ENCODE measurements around the gene TNPO1. TPM values are rescaled to one million over a fixed set of nuclear protein-coding genes. Genes with fewer than 3 reads are reported as not detected.

The TNPO1 gene
- total and polyA plus RNA-seq, 9 of the 15 experiments (the other 6 are each of a cell fraction or from before 2014, with no cell fraction given) = 20.8 to 176 (median 97.9) TPM

DNA sequence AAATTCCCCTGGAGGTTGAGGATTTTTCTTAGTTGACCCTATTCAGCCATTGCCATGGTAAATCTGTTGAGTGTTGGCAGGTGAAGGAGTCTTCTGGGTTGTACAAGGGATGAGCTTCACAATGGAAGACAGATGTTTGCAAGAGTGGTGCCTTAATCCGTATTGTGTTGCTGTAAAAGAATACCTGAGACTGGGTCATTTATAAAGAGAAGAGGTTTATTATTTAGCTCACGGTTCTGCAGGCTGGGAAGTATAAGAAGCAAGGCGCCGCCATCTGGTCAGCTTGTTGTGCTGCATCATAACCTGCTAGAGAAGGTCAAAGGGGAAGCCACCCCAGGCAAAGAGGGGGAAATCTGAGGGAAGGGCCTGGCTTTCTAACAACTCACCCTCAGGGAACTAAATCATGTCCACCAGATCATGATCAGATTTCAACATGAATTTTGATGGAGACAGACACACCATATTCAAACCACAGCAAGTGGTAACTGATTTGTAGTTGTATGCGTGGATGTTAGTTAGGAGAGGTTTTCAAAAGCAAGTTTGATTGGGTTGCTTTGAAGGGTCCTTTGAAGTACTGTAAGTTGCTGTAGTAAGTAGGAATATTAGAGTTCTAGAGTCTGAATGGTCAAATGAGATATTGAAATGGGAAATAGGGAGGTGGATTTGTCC, 2.5 kb downstream of the TNPO1 start (continued):
- TF ChIP-seq, protein P1, sequence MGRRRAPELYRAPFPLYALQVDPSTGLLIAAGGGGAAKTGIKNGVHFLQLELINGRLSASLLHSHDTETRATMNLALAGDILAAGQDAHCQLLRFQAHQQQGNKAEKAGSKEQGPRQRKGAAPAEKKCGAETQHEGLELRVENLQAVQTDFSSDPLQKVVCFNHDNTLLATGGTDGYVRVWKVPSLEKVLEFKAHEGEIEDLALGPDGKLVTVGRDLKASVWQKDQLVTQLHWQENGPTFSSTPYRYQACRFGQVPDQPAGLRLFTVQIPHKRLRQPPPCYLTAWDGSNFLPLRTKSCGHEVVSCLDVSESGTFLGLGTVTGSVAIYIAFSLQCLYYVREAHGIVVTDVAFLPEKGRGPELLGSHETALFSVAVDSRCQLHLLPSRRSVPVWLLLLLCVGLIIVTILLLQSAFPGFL (CRISPR knock-in tag; IDR thresholded peaks at IDR 0.05) = 0 out of 2 replicates have a peak, but pooled peaks have one; percentile 45
- TF ChIP-seq, protein P2, sequence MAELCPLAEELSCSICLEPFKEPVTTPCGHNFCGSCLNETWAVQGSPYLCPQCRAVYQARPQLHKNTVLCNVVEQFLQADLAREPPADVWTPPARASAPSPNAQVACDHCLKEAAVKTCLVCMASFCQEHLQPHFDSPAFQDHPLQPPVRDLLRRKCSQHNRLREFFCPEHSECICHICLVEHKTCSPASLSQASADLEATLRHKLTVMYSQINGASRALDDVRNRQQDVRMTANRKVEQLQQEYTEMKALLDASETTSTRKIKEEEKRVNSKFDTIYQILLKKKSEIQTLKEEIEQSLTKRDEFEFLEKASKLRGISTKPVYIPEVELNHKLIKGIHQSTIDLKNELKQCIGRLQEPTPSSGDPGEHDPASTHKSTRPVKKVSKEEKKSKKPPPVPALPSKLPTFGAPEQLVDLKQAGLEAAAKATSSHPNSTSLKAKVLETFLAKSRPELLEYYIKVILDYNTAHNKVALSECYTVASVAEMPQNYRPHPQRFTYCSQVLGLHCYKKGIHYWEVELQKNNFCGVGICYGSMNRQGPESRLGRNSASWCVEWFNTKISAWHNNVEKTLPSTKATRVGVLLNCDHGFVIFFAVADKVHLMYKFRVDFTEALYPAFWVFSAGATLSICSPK (IDR thresholded peaks at IDR 0.05; ENCODE audit: borderline replicate concordance) = no peak
- no peak for TF ChIP-seq ZNF140 (CRISPR knock-in tag; IDR thresholded peaks at IDR 0.05)
- TF ChIP-seq, protein P3, sequence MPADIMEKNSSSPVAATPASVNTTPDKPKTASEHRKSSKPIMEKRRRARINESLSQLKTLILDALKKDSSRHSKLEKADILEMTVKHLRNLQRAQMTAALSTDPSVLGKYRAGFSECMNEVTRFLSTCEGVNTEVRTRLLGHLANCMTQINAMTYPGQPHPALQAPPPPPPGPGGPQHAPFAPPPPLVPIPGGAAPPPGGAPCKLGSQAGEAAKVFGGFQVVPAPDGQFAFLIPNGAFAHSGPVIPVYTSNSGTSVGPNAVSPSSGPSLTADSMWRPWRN (IDR thresholded peaks at IDR 0.05; ENCODE audit: low read depth) = no peak
- no peak for TF ChIP-seq ETS2 (tag; IDR thresholded peaks at IDR 0.05; ENCODE audit: borderline replicate concordance, poor library complexity, severe bottlenecking)
- TF ChIP-seq, protein P4, sequence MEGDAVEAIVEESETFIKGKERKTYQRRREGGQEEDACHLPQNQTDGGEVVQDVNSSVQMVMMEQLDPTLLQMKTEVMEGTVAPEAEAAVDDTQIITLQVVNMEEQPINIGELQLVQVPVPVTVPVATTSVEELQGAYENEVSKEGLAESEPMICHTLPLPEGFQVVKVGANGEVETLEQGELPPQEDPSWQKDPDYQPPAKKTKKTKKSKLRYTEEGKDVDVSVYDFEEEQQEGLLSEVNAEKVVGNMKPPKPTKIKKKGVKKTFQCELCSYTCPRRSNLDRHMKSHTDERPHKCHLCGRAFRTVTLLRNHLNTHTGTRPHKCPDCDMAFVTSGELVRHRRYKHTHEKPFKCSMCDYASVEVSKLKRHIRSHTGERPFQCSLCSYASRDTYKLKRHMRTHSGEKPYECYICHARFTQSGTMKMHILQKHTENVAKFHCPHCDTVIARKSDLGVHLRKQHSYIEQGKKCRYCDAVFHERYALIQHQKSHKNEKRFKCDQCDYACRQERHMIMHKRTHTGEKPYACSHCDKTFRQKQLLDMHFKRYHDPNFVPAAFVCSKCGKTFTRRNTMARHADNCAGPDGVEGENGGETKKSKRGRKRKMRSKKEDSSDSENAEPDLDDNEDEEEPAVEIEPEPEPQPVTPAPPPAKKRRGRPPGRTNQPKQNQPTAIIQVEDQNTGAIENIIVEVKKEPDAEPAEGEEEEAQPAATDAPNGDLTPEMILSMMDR (IDR thresholded peaks at IDR 0.05 in 2 of 3, conservative IDR thresholded peaks at IDR 0.05 in 1 of 3; ENCODE audit: insufficient read depth in 2 of 3, low read depth in 1 of 3, low read length in 3 of 3) = peak; percentile 67 to 86 (median 78)
- TF ChIP-seq CREB1 (IDR thresholded peaks at IDR 0.05) = no peak
- 0 out of 2 replicates have a peak, but pooled peaks have one; percentile 19 for TF ChIP-seq CREB1 (CRISPR knock-in tag; IDR thresholded peaks at IDR 0.05)
- TF ChIP-seq RAD21 (CRISPR knock-in tag; conservative IDR thresholded peaks at IDR 0.05 in 1 of 2, IDR thresholded peaks at IDR 0.05 in 1 of 2) = peak; percentile 62 to 76
- TF ChIP-seq KDM1A (IDR thresholded peaks at IDR 0.05) = no peak
- TF ChIP-seq KAT7 (CRISPR knock-in tag; IDR thresholded peaks at IDR 0.05; ENCODE audit: borderline replicate concordance) = no peak
- TF ChIP-seq SMAD3 (CRISPR knock-in tag; conservative IDR thresholded peaks at IDR 0.05) = no peak
- TF ChIP-seq KLF16 (IDR thresholded peaks at IDR 0.05) = 0 out of 2 replicates have a peak, but pooled peaks have one; percentile 21
- no peak for TF ChIP-seq ZNF589 (CRISPR knock-in tag; IDR thresholded peaks at IDR 0.05; ENCODE audit: low read depth)
- TF ChIP-seq, protein P5, sequence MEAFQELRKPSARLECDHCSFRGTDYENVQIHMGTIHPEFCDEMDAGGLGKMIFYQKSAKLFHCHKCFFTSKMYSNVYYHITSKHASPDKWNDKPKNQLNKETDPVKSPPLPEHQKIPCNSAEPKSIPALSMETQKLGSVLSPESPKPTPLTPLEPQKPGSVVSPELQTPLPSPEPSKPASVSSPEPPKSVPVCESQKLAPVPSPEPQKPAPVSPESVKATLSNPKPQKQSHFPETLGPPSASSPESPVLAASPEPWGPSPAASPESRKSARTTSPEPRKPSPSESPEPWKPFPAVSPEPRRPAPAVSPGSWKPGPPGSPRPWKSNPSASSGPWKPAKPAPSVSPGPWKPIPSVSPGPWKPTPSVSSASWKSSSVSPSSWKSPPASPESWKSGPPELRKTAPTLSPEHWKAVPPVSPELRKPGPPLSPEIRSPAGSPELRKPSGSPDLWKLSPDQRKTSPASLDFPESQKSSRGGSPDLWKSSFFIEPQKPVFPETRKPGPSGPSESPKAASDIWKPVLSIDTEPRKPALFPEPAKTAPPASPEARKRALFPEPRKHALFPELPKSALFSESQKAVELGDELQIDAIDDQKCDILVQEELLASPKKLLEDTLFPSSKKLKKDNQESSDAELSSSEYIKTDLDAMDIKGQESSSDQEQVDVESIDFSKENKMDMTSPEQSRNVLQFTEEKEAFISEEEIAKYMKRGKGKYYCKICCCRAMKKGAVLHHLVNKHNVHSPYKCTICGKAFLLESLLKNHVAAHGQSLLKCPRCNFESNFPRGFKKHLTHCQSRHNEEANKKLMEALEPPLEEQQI (IDR thresholded peaks at IDR 0.05) = 0 out of 2 replicates have a peak, but pooled peaks have one; percentile 8
- TF ChIP-seq JUND (IDR thresholded peaks at IDR 0.05; ENCODE audit: borderline replicate concordance, low read depth, low read length) = no peak
- 0 out of 3 replicates have a peak, but pooled peaks have one; percentile 12 for TF ChIP-seq JUND (tag; IDR thresholded peaks at IDR 0.05; ENCODE audit: borderline replicate concordance, low read depth, low read length)
- TF ChIP-seq, protein P6, sequence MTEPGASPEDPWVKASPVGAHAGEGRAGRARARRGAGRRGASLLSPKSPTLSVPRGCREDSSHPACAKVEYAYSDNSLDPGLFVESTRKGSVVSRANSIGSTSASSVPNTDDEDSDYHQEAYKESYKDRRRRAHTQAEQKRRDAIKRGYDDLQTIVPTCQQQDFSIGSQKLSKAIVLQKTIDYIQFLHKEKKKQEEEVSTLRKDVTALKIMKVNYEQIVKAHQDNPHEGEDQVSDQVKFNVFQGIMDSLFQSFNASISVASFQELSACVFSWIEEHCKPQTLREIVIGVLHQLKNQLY (CRISPR knock-in tag; conservative IDR thresholded peaks at IDR 0.05) = no peak
